ENCODE data around the gene CARD18.
"Not testable (repeated sequence)": the region's sequence is repeated elsewhere in the genome, so short reads cannot be mapped to it uniquely, and the experiment has no call there.

The CARD18 gene

DNA sequence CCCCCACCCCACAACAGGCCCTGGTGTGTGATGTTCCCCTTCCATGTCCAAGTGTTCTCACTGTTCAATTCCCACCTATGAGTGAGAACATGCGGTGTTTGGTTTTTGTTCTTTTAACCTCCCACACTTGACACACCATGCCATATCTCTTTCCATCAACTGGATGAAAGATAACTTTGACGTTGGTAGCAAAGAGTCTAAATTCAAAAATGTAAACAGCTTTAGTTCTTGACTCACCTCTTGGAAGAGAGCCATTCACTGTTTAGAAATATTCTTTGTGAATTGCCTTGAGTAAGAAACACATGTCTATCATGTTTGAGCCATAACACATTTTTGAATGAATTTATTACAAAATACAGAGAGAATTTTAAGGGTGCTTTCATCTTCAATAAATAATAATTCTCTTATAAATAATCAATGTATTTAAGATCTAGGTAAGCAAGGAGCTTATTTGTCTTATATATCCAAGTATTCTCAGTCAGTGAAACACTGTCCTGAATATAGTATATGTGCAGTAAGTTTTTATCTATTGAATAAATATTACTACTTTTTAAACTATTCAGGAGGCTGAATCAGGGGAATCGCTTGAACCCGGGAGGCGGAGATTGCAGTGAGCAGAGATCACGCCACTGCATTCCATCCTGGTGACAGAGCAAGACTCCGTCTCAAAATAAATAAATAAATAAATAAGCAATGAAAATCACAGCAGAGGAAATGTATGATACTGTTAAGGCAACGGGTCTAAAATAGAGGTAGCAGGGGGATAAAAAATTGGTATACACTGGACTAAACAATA, 6.7 kb downstream of the CARD18 start:
- DNase-seq (ENCODE audit: low read depth in 2 of 2), result no peak

DNA sequence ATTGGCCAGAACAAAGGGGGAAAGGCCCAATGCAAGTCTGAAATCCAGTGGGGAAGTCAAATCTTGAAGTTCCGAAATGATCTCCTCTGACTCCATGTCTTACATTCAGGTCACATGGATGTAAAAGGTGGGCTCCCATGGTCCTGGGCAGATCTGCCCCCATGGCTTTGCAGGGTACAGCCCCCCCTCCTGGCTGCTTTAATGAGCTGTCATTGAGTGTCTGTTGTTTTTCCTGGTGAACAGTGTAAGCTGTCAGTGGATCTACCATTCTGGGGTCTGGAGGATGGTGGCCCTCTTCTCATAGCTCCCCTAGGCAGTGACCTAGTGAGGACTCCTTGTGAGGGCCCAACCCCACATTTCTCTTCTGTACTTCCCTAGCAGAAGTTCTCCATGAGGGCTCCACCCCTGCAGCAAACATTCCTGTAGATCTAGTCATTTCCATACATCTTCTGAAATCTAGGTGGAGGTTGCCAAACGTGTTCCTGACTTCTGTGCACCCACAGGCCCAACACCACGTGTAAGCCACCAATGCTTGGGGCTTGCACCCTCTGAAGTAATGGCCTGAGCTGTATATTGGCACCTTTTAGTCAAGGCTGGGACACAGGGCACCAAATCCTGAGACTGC, 9.3 kb downstream of the CARD18 start:
- DNase-seq (ENCODE audit: low read depth in 2 of 2), result no peak

DNA sequence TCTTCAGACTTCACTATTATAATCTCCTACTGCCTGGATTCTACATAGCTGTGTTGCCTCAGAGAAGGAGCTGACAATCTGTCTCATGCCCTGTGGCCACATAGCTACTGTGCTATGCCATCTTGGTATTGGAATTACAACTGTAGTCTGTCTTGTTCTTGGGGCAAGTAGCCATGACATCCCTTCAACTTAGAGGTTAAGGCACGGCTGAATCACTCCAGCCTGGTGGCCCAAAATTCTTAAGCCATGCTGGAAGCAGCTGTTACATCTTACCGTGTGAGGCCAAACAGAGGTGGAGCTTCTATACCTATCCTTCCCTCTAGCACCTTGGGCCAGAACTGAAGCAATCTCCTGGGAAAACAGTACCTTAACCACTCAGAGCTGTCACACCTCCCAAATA, 14.8 kb downstream of the CARD18 start:
- no peak for DNase-seq (ENCODE audit: low read depth in 2 of 2)

DNA sequence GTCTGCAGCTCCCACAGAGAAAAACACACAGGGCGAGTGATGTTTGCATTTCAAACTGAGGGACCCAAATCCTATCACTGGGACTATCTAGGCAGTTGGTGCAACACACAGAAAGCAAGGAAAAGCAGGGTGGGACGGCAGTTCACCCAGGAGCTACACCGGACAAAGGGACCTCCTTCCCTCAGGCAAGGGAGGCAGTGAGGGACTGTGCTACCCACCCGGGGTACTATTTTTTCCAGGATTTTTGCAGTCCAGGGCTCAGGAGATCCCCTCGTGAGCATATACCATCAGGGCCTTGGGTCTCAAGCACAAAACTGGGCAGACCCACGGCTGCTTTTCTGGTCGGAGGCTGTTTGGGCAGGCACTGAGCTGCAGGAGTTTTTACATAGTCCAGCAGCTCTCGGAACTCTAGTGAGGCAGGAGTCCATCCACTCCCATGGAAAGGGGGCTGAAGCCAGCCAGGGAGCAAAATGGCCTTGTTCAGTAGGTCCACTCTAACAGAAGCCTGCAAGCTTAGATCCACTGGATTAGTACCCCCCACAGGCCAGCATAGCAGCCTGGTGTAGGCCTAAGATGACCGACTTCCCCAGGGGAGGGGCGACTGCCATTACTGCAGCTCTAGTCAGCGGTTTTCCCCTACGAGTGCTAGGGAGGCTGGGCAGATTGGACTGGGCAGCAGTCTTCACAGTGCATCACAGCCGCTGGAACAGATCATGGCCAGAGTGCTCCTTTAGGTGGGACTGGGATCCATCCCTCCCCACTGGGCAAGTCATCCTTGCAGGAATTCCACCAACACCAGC, 28.2 kb downstream of the CARD18 start:
- no peak for DNase-seq (ENCODE audit: low read depth in 2 of 2)

DNA sequence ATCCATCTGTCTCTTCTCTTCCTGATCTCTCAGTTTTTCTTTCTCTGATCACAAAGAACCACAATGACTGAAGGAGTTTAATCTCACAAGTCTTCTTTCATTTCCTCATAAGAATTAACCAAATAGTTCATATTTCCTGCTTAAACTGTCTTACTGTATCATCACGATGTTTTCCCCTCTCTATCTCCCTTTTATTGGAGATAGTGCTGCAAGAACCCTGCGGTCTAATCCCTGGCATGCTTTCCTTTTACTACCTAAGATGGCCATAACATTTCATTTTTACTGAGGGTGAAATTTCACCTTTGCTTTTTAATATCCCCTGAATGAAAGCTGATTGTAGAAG, 28.9 kb downstream of the CARD18 start:
- DNase-seq (ENCODE audit: low read depth in 2 of 2), result no peak

DNA sequence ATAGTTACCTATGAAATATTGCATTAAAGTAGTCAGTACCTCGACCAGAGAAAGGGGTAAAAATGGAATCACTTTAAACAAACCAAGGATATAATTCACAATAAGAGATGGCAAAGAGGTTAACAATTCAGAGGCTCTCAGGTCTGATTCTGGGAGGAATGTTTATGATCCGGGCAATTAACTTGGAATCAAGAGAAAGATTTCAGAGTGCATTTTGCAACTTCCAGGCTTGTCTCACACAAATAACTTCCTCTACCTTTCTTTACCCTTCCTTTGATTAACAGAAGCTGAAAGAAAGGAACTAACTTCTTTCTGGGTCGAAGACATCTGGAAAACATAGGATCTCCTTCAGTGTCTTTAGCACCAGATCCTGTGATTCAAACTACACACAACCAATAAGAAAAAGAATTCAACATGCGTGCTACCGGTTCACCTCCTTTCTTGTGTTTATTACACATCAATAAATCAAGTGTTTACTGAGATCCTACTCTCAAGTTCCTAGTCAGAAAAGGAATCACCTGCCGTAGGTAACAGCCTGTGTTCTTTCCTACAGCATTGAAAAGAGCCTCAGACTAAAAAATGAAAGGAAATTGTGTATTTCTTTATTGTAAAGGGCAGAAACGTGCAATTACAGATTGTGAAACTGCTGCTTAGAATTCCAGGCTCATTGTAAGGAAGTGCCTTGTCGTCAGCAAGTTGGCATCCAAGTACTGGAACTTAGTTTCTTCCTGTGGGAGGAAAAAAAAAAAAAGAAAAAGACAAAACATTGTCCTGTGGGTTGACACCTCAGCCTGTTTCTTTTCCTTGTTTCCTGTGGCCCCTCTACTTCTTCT, 29.5 kb downstream of the CARD18 start:
- no peak for DNase-seq (ENCODE audit: low read depth in 2 of 2)

DNA sequence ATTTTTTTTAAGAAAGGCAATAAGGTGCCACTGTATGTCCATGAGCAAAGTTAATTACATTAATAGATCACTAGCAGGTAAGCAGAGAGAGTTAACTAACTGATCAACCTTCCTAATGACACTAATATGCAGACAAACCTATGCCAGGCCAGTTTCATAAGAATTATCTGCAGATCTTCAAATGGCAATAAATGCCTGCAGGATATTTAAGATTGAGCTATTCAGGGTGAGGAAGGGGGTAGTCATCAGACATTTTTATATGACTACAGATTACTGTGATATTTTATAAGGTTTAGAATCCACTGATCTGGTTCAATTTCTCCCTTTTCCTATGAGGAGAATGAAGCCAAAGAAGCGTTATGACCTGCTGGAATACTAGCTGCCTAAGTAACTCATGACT, 30.2 kb downstream of the CARD18 start:
- DNase-seq (ENCODE audit: low read depth in 2 of 2), result no peak

DNA sequence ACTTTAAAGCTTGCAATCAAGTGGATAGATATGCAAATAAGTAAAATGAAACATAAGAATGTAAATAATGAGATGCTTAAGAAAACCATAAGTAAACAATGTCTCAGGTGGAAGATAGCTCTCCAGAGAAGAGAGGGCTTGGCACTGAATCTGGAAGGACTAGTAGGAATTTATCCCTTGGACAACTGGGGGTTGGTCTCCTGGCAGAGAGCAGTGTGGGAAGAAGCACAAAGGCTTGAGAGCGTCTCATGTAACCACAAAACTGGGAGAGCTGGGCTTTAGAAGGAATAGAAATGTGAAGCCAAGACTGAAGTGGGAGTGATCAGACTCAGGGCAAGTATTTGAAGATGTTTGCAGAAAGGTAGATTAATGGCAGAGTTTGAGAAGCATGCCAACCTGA, 31.3 kb downstream of the CARD18 start:
- no peak for DNase-seq (ENCODE audit: low read depth in 2 of 2)

DNA sequence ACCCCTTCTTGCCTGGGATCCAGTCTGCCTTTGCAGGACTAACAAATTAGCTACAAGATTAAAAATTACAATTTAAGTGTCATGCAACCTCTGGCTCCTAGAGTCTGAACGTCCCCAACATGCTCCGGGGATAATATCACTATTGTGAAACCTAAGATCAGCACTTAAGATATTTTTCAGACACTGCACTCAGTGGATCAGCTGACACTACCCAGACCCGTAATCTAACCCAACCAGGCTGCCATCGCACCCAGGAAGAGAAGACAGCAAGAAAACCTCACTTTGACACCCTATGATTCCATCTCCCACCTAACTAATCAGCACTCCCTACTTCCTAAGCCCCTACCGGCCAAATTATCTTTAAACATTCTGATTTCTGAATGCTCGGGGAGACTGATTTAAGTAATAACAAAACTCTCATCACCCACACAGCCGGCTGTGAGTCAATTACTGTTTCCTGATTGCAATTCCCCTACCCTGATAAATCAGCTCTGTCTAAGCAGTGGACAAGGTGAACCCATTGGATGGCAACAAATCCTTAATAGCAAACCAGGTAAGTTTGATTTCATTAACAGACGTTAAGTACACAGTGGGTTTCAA, 32.2 kb downstream of the CARD18 start:
- DNase-seq (ENCODE audit: low read depth in 2 of 2), result not testable (repeated sequence)

DNA sequence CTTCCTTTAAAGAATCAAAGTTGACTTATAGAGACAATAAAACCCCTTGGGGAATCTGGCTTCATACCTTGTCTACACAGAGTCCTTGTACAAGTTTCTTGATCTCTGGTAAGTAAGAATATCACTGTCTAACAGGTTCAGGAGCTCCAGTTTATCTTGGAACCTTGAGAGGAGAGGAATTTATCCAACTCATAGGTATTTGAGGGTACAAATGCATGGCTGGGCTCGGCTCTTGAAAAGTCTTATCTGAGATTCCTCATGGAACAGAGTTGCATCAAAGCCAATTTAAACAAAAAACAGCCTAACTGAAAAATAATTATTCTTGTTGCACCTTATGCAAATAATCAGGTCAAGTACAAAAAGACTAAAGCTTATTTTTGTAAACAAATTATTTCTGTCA, 33.4 kb downstream of the CARD18 start:
- no peak for DNase-seq (ENCODE audit: low read depth in 2 of 2)

DNA sequence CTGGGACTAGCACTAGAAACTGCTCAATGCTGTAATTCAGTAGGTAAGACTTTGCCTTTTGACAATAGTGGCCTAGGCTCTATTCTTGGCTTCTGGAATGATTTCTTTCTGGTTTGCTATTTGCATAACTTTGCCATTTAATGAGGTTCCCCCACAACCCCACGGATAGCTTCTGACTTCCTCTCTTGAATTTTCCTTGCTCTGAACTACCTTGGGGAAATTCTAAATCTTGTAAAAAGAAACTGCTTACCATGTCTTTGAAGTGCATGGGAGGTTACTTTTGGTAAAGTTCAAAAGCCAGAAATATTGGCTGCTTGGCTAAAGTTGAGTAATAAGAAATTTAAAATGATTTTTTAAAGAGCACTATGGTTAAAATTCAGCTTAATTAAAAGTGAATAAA, 35.3 kb downstream of the CARD18 start:
- DNase-seq (ENCODE audit: low read depth in 2 of 2), result no peak

DNA sequence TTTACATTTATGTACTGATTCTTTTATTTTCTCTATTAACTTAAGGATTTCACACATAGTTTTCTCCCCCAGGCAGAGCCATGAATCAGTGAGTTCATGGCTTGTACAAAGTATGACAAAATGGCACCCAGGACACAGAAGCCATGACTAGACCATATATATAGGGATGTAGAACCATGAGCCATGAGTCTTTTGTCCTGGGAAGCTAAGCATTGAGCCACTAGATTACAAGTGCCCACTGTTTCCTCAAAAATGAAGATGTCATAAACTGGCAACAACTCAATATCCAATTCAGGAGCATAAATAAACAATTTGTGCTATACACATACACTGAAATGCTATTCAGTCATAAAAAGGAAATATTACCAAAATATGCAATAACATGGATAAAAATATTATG, 36.2 kb downstream of the CARD18 start:
- DNase-seq (ENCODE audit: low read depth in 2 of 2), result no peak

DNA sequence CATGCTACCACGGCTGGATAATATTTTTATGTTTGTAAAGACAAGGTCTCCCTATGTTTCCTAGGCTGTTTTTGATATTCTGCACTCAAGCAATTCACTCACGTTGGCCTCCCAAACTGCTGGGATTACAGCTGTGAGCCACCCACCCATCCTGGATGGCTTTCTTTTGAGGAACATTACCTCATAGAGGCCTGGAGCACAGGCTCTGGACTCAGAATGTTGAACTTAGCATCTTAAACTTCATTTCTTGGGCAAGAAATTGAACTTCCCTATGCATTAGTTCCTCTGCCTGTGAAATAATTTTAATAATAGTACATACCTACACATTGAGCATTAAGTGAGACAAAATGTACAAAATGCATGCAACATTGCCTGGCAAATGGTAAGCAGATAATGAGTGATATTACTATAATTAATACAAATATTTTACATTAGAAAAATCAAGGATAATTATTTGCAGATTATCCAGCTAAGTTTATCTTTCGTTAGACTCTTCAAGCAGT, 37.4 kb downstream of the CARD18 start:
- not testable (repeated sequence) for DNase-seq (ENCODE audit: low read depth in 2 of 2)

DNA sequence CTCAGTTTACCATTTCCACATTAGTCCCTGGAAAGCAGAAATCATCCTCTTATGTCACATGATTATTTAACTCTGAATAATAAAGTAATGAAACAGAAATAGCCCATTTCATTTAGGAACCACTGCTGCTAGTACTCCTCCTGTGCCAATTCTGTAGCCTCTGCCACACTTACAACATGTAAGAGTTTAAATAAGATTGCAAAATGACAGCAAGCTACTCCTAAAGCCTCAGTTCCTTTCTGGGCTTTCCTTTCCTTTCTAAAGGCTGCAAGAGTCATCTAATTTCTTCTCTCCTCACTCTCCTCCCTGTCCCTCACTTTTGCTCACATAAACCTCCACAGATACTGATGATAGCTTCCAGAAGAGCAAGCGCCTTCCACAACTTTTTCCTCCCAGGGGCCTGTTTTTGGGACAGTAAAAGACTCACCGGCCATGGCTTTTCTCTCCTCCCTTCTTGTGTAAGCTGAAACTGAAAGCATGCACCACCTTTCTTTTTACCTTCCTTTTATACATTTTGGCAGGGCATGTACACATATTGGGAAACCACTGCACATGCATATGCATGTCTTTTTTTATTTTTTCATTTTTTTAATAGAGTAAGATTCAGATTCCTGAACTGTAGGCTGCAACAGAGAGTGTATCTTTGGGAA, 38.5 kb downstream of the CARD18 start:
- no peak for DNase-seq (ENCODE audit: low read depth in 2 of 2)

DNA sequence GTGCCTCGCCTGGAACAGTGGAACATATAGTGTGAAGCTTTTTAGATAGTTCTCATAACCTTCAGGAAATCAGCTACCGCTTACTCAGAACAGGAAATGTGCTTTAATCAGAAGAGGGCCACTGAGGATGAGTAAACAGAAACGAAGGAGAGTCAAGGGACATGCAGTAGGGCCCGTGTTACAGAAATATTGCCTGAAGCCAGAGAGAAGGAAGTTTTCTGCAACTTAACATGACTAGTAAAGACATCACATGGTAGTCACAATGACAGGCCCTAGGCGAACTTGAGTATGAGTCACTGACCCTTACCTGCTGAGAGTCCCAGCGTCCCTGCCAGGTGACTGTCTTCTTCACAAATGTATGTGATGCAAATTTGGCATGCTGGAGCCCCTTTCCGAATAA, 39.4 kb downstream of the CARD18 start:
- DNase-seq (ENCODE audit: low read depth in 2 of 2), result no peak

DNA sequence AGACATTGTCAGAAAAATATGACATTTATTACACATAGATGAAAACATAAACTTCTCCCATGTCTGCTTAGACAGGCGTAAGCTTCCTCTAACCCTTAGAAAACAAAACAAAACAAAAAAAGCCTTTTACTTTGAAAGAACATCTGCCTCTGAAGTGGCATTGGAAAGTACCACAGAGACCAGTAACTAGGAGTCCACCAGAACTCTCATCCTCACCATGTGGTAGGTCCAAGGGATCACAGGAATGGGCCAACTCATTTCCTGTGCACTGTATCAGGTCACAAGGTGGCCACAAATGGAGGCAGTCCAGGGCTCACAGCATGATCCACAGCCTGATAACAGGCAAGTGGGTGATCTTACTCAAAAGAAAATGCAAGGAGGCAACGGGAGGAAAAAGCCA, 40.0 kb downstream of the CARD18 start:
- DNase-seq (ENCODE audit: low read depth in 2 of 2), result not testable (repeated sequence)

DNA sequence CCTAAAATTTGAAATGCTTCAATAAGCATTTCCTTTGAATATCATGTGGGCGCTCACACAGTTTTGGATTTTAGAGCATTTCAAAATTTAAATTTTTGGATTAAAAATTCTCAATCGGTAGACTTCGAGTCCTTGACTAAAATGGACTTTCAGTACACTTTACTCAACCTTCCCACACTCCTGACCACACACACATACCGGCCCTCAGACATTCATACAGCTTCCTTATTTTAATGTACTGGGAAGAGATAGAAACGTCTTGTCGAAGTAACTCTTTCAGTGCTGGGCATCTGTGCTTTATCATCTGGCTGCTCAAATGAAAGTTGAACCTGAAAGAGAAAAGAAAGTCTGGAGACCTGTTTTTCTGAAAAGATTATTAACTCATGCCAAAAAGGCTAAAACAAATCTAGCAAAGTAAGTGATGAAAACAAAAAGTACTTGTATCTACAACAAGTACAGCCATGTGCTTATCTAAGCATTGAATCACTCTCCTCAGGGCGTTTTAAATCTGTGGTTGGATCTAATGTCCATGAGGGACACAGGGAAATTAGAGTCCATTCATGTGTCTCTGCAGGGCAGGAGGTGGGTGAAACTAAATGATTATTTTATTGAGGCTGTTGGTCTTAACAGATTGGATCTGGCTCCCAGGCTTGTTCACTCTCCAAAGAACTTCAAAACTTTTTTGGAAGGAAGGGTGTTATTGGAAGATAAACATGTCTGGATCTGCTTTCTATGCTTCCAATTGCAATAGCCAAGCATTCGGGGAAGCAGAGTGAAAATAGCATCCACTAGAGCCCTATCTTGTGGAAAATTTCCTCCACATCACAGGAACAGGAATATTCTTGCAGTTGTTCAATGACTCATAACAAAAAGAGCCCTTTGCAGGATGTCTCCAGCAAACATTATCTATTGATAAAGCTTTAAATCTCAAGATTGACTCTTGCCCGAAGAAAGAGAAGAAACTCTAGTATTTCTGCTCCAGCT, 47.0 kb downstream of the CARD18 start:
- no peak for DNase-seq (ENCODE audit: low read depth in 2 of 2)

All from stimulated activated CD4-positive, alpha-beta T cell treated with anti-CD3 and anti-CD28 coated beads, Interleukin-15, amount 100 ng/mL, for 48 hours (primary cell).